ENCODE results near the gene CDC42EP2. TPM values are rescaled to one million over a fixed set of nuclear protein-coding genes. Genes with fewer than 3 reads are reported as not detected.

CDC42EP2 gene
- total RNA-seq, 1 experiment from 2014 or later, result 11.9 TPM

GRCh38 chr11:65304613-65305012, 10.1 kb upstream of the CDC42EP2 start:
- WGBS (ENCODE audit: extremely low coverage, insufficient read length, low lambda C conversion rate), result no CpG with 5 or more reads among the region's 7 CpGs
- H2AK5ac ChIP-seq (ENCODE audit: insufficient read length, low read length), result no peak overlapping the region
- no peak for DNase-seq
- no peak overlapping the region for H3K18ac ChIP-seq (ENCODE audit: insufficient read length, low read depth, low read length)
- H3K4me2 ChIP-seq (ENCODE audit: insufficient read depth, insufficient read length, low read length), result no peak overlapping the region
- no peak overlapping the region for H4K91ac ChIP-seq (ENCODE audit: insufficient read length, low read depth, low read length)
- no peaks in the 10 kb centered on the region; the same call in 1 of the 2 replicates for H3K27me3 ChIP-seq (ENCODE audit: insufficient read depth, low read length)
- H3K14ac ChIP-seq (ENCODE audit: insufficient read depth, low read length), result no peak overlapping the region
- H4K5ac ChIP-seq (ENCODE audit: insufficient read length, low read depth, low read length), result no peak overlapping the region
- H3K27ac Mint-ChIP-seq, result no peak overlapping the region
- no peaks in the 10 kb centered on the region for H3K9me3 ChIP-seq (ENCODE audit: control insufficient read depth, low read depth, low read length)
- H3T11ph ChIP-seq (ENCODE audit: low read length), result no peak overlapping the region
- H3K79me1 ChIP-seq (ENCODE audit: insufficient read depth, low read depth, low read length, poor library complexity, severe bottlenecking), result no peaks in the 10 kb centered on the region
- no peak overlapping the region for H3K27ac ChIP-seq (ENCODE audit: insufficient read length, low read depth, low read length)
- H2BK5ac ChIP-seq (ENCODE audit: insufficient read length, low read length), result no peak overlapping the region
- no peak overlapping the region for H3K56ac ChIP-seq (ENCODE audit: insufficient read length, low read depth, low read length)
- no peaks in the 10 kb centered on the region for H3K4me1 ChIP-seq (ENCODE audit: insufficient read depth, low read length)
- H3K4me3 Mint-ChIP-seq, result no peak overlapping the region
- no peaks in the 10 kb centered on the region for H4K20me1 ChIP-seq (ENCODE audit: control insufficient read depth, insufficient read depth, insufficient read length)
- no peak for TF ChIP-seq CTCF (conservative IDR thresholded peaks at IDR 0.05)
- H3K27me3 Mint-ChIP-seq (ENCODE audit: low read depth), result peaks cover 16% of the 10 kb centered on the region
- H3K23me2 ChIP-seq (ENCODE audit: insufficient read length, low read depth, low read length, poor library complexity, severe bottlenecking), result no peaks in the 10 kb centered on the region
- no peak overlapping the region for H2BK120ac ChIP-seq (ENCODE audit: low read depth, low read length, poor library complexity, severe bottlenecking)
- H3K4ac ChIP-seq (ENCODE audit: low read depth, low read length), result no peak overlapping the region
- H2BK12ac ChIP-seq (ENCODE audit: insufficient read length, low read depth, low read length), result no peak overlapping the region
- no peak overlapping the region for H3K9ac ChIP-seq (ENCODE audit: extremely low read depth, insufficient read length, low read length)
- H2BK20ac ChIP-seq (ENCODE audit: low read depth, low read length, poor library complexity, severe bottlenecking), result no peak overlapping the region
- H3K36me3 Mint-ChIP-seq (ENCODE audit: insufficient read depth in 1 of 3, low read depth in 3 of 3), result peaks cover 15 to 29% (median 27%) of the 10 kb centered on the region in 3 experiments; a peak in 6 of 7 replicates
- H3K23ac ChIP-seq (ENCODE audit: insufficient read length, low read depth, low read length), result no peak overlapping the region
- H4K8ac ChIP-seq (replicated peaks; ENCODE audit: insufficient read length, low read depth, low read length), result no peak overlapping the region
- no peak overlapping the region for H2BK15ac ChIP-seq (ENCODE audit: low read depth, low read length)
- H3K79me2 ChIP-seq (ENCODE audit: insufficient read depth, low read length), result no peaks in the 10 kb centered on the region
- H2AFZ ChIP-seq (ENCODE audit: low read length), result no peak overlapping the region
- H3K4me1 Mint-ChIP-seq, result peaks cover 13 to 21% of the 10 kb centered on the region in 2 experiments
- no peaks in the 10 kb centered on the region for H3K9me3 Mint-ChIP-seq

Data from H9 (cell line).